AG04449 (cell line): Measurements from ENCODE around the gene PLEKHA6.

Source experiments
- CTCF ChIA-PET: fragments of 350-600 bp; formaldehyde crosslinking; extraction: SDS; loops from one replicate; lab custom pipeline; 2021; ENCODE audit warnings: antibody characterized with exemption; lab: Yijun Ruan, JAX
- POLR2A ChIA-PET: fragments of 400-600, 350-600 bp; formaldehyde crosslinking; extraction: SDS; loops from one replicate; lab custom pipeline; 2020; ENCODE audit warnings: antibody characterized with exemption, inconsistent platforms; lab: Yijun Ruan, JAX
- DNase-seq: peaks from one replicate; pipeline ENCODE4 v3.0.0-alpha.2; 2010; ENCODE audit warnings: low read depth, low spot score
- H3K4me3 ChIP-seq: 2 replicates; pipeline ENCODE4 v1.5.1; 2011; ENCODE audit warnings: low read depth, mild to moderate bottlenecking, control low read depth, low read length
- TF ChIP-seq, protein P1 (sequence below): IDR thresholded peaks from one replicate; pipeline ENCODE4 v1.5.1; 2011; ENCODE audit warnings: mild to moderate bottlenecking, moderate library complexity, low read length, control low read depth, inconsistent platforms; ENCODE audit not compliant: insufficient read depth; ENCODE audit errors: missing control alignments

The PLEKHA6 gene

DNA sequence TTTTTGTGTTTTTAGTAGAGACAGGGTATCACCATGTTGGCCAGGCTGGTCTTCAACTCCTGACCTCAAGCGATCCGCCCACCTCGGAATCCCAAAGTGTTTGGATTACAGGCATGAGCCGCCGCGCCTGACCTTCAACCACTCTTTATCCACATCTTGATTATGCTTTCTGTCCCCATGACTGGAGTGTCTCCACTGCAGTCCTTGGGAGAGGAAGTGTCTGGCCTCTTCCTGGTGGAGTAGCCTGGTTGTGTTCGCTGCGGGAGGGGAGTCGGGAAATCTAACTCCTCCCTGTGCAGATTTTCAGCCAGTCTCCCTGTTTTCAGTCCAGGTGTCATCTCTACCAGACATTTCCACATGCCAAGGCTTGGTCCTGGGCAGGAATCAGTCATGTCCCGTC lies 173.1 kb downstream of the PLEKHA6 start:
- no peak overlapping the region for H3K4me3 ChIP-seq
- no peak for DNase-seq
- CTCF ChIA-PET = interaction anchor here (1.0 to 10.2 kb wide), 5 partner anchors 12 to 177 kb away, joined by 3 to 112 read pairs (median 4); no protein-coding TSS in a partner anchor
- POLR2A ChIA-PET = no interaction called here
- TF ChIP-seq, protein P1, sequence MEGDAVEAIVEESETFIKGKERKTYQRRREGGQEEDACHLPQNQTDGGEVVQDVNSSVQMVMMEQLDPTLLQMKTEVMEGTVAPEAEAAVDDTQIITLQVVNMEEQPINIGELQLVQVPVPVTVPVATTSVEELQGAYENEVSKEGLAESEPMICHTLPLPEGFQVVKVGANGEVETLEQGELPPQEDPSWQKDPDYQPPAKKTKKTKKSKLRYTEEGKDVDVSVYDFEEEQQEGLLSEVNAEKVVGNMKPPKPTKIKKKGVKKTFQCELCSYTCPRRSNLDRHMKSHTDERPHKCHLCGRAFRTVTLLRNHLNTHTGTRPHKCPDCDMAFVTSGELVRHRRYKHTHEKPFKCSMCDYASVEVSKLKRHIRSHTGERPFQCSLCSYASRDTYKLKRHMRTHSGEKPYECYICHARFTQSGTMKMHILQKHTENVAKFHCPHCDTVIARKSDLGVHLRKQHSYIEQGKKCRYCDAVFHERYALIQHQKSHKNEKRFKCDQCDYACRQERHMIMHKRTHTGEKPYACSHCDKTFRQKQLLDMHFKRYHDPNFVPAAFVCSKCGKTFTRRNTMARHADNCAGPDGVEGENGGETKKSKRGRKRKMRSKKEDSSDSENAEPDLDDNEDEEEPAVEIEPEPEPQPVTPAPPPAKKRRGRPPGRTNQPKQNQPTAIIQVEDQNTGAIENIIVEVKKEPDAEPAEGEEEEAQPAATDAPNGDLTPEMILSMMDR = no peak

DNA sequence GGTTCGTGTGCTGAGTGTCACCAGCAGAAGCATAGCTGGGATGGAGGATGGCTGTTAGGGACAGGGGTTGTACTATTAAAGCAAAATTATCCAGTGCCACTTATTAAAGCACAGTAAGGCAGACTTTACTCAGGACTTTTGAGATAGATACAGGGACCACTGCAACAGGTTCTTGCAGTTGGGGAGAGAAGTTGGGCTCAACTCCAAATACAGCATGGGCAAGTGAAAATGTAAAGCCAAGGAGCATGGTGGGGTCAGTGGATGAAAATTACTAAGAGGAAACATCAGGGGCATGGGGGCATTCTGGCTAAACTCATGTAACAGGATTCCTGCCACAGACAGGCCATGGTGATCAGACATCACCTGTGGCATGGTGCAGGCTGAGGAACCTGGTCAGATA lies 178.6 kb downstream of the PLEKHA6 start:
- ChIA-PET CTCF (interaction anchor here (1.8 to 3.8 kb wide), 3 partner anchors 13 to 25 kb away, joined by 4 to 31 read pairs (median 9); no protein-coding TSS in a partner anchor), POLR2A (no interaction called here)
- DNase-seq = no peak
- TF ChIP-seq, protein P1 = no peak
- H3K4me3 ChIP-seq = no peak overlapping the region

DNA sequence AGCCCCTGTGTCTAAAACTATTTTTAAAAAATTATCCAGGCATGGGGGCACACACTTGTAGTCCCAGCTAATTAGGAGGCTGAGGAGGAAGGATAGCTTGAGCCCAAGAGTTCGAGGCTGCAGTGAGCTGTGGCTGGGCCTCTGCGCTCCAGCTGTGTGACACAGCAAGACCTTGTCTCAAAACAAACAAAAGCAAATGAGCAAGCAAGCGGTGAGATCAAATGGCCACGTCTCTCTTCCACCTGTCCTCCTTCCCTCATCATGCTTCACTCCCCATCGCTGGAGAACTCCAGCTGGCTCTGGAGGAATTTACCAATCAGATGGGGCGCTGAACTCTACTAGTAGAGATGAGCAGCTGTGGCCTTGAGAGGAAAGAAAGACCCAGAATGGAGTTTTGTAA lies 179.6 kb downstream of the PLEKHA6 start:
- no peak for DNase-seq
- POLR2A ChIA-PET = interaction anchor here (0.6 kb wide), 1 partner anchor 232 kb away, joined by 4 read pairs; no protein-coding TSS in a partner anchor
- CTCF ChIA-PET = interaction anchor here (1.1 to 3.8 kb wide), 5 partner anchors 12 to 218 kb away, joined by 3 to 31 read pairs (median 4); no protein-coding TSS in a partner anchor
- TF ChIP-seq, protein P1 = no peak
- no peak overlapping the region for H3K4me3 ChIP-seq

DNA sequence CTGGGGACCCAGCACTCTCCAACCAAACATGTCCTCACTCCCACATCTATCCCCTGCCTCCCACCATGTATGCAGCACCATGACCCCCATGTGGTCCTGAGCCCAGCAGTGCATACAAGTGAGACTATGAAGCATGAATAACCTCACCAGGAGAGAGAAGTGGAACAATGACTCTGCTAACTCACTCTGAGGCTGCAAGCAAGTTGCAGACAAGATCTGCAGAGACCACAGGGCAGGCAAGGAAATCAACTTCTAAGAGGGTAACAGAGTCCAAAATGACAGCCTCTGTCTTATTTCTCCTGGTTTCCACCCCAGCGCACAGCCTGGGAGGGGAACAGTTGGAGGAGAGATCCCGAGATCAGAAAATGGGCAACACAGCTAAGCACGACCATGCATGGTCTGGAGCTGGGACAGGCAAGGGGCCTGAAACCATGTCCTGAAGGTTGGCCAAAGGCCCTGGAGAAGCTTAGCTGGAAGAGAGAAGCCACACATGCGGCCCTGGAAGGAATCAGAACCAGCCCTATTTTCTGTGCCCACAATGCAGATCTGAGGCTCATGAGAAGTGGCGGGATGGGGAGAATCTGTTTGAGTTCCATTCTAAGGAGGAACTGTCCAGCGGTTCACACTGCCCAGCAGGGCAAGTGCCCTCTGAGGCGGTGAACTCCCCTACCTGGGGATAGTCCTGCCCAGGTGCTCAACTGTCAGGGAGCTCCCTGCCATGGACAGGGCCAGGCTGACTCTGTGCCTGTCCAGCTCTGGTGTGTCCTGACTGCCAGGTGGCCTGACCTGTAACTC lies 181.0 kb downstream of the PLEKHA6 start:
- TF ChIP-seq, protein P1 = no peak
- no peak for DNase-seq
- no peak overlapping the region for H3K4me3 ChIP-seq
- CTCF ChIA-PET = interaction anchor here (0.8 to 3.8 kb wide), 7 partner anchors 11 to 220 kb away, joined by 3 to 31 read pairs (median 3); no protein-coding TSS in a partner anchor
- POLR2A ChIA-PET = no interaction called here

DNA sequence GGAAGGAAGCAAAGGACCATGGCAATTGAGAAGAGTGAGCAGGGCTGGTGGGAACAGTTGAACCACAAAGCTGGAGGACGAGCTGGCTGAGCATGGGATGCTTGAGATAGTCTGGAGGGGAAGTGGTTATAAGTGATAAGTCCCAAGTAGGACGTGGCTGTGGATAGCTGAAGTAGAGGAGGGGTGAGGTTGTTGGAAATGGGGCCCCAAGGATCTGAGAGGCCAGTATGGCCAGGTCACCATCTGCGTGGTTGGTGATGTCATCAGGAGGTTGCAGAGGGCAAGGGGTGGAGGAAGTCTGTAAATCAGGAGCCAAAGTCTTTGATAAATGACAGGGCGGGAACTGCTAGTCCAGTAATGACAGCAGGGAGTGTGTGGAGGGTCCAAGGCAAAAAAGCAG lies 182.6 kb downstream of the PLEKHA6 start:
- TF ChIP-seq, protein P1 = no peak
- CTCF ChIA-PET = interaction anchor here (0.8 to 8.1 kb wide), 5 partner anchors 11 to 326 kb away, joined by 3 to 83 read pairs (median 4); partner anchors contain the start of gene REN
- no peak overlapping the region for H3K4me3 ChIP-seq
- POLR2A ChIA-PET = no interaction called here
- no peak for DNase-seq

DNA sequence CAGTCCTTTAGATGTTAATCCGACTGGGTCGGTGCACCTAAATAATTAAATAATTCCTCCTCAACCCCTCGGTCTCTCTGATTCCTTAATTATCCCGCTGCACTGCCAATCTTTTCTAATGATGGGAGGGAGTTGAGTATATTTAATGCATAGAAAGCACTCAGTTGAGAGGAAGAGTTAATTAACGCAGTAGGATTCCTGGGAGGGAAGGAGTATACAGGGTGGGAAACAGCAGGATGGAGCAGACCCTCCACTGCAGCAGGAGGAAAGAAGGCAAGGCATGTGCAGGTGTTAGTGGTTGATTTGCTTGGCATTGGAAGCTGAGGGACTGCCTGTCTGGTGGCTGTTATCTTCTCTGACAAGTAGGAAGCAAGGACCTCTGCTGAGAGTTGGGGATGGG lies 183.7 kb downstream of the PLEKHA6 start:
- no peak for DNase-seq
- POLR2A ChIA-PET = no interaction called here
- no peak overlapping the region for H3K4me3 ChIP-seq

More for the DNA sequence above, 183.7 kb downstream of the PLEKHA6 start:
- TF ChIP-seq, protein P1 = no peak
- CTCF ChIA-PET = interaction anchor here (1.2 to 8.1 kb wide), 6 partner anchors 10 to 327 kb away, joined by 3 to 83 read pairs (median 6); partner anchors contain the start of genes GOLT1A and REN
